Breast epithelium (tissue), 4 donors: ENCODE data around the gene DNAH8. TPM values are rescaled to one million over a fixed set of nuclear protein-coding genes. Genes with fewer than 3 reads are reported as not detected.

ENCODE experiments used
- DNase-seq, 2 donors: peaks; one replicate each; pipeline ENCODE4 v3.0.0-alpha.2; 2019; ENCODE audit warnings: low spot score in 2 of 2
- H3K27ac ChIP-seq, 2 donors: fragments of 200-600 bp; sonication (generic) in 1 of 2; one replicate each; pipeline ENCODE4 v1.5.1; 2016 to 2019; ENCODE audit warnings: mild to moderate bottlenecking in 1 of 2
- H3K27me3 ChIP-seq, 2 donors: fragments of 200-600 bp; sonication (generic) in 1 of 2; one replicate each; pipeline versions ENCODE4 v1.5.1 to v1.6.0; 2017 to 2019; ENCODE audit warnings: control low read depth in 1 of 2, mild to moderate bottlenecking in 1 of 2
- H3K36me3 ChIP-seq: fragments of 200-600 bp; one replicate; pipeline ENCODE4 v1.5.1; 2019
- H3K4me1 ChIP-seq, 2 donors: fragments of 200-600 bp; sonication (generic); one replicate each; pipeline ENCODE4 v1.5.1; 2016 to 2019; ENCODE audit warnings: control low read depth in 1 of 2
- H3K4me3 ChIP-seq, 3 donors: fragments of 200-600 bp; sonication (generic); 1 replicate in 2 of 3; 2 replicates in 1 of 3; pipeline ENCODE4 v1.5.1; 2016 to 2019; ENCODE audit warnings: mild to moderate bottlenecking in 3 of 3, moderate library complexity in 2 of 3
- H3K9me3 ChIP-seq, 2 donors: fragments of 200-600 bp; sonication (generic) in 1 of 2; one replicate each; pipeline ENCODE4 v1.5.1; 2016 to 2019; ENCODE audit warnings: control low read depth in 1 of 2
- CTCF ChIP-seq, 3 donors: fragments of 450-650 bp; IDR thresholded peaks; one replicate each; pipeline ENCODE4 v1.5.1; 2016 to 2017; ENCODE audit warnings: antibody characterized with exemption in 3 of 3, mild to moderate bottlenecking in 3 of 3, moderate library complexity in 3 of 3
- POLR2A ChIP-seq: fragments of 450-650 bp; IDR thresholded peaks from one replicate; pipeline ENCODE4 v1.6.1; 2016; ENCODE audit warnings: antibody characterized with exemption, mild to moderate bottlenecking, moderate library complexity
- POLR2AphosphoS5 ChIP-seq, 3 donors: sonication (generic); formaldehyde crosslinking; IDR thresholded peaks; one replicate each; pipeline ENCODE4 v1.6.1; 2017; ENCODE audit warnings: antibody characterized with exemption in 3 of 3
- intact Hi-C: fragments of 100-400 bp; cut with DNase I; formaldehyde crosslinking; loops from one replicate; pipeline ENCODE4 v1.15.1; 2023; ENCODE audit warnings: low total_unique reads
- total RNA-seq, 3 donors: library from RNA; depleted of rRNA; stranded (reverse); fragments of >200 nt; gene quantifications; one replicate each; pipeline ENCODE4 v1.1.0, GENCODE V29; 2016

DNAH8 gene
- total RNA-seq, 3 donors from 2014 or later: under 0.01 TPM; not detected in 1

GRCh38 chr6:39060467-39061160, 345.5 kb downstream of the DNAH8 start:
- no peak for DNase-seq
- Histone ChIP-seq H3K27me3 (peaks cover 0 to 4% of the 10 kb centered on the region in 2 donors), H3K36me3 (no peaks in the 10 kb centered on the region), H3K27ac (no peak overlapping the region), H3K4me1 (no peaks in the 10 kb centered on the region), H3K4me3 (no peak overlapping the region), H3K9me3 (no peaks in the 10 kb centered on the region)
- intact Hi-C loops: no loop called here
- TF ChIP-seq POLR2A (no peak), CTCF (IDR thresholded peaks at IDR 0.05) (no peak), POLR2AphosphoS5 (IDR thresholded peaks at IDR 0.05) (no peak)

GRCh38 chr6:39061182-39061581, 346.1 kb downstream of the DNAH8 start:
- Histone ChIP-seq H3K4me3 (no peak overlapping the region), H3K9me3 (no peaks in the 10 kb centered on the region), H3K36me3 (no peaks in the 10 kb centered on the region), H3K27ac (no peak overlapping the region), H3K4me1 (no peaks in the 10 kb centered on the region), H3K27me3 (peaks cover 0 to 4% of the 10 kb centered on the region in 2 donors)
- intact Hi-C loops: no loop called here
- no peak for TF ChIP-seq POLR2AphosphoS5 (IDR thresholded peaks at IDR 0.05)
- TF ChIP-seq POLR2A: no peak
- TF ChIP-seq CTCF (IDR thresholded peaks at IDR 0.05): no peak
- no peak for DNase-seq

- no peak for DNase-seq
- no peaks in the 10 kb centered on the region for H3K9me3 ChIP-seq
- no peak for TF ChIP-seq POLR2A
- TF ChIP-seq POLR2AphosphoS5 (IDR thresholded peaks at IDR 0.05): no peak
- TF ChIP-seq CTCF (IDR thresholded peaks at IDR 0.05): no peak
- intact Hi-C loops: no loop called here
- no peak overlapping the region for H3K27ac ChIP-seq
- H3K27me3 ChIP-seq: peaks cover 0 to 4% of the 10 kb centered on the region in 2 donors
- no peaks in the 10 kb centered on the region for H3K4me1 ChIP-seq
- no peak overlapping the region for H3K4me3 ChIP-seq
- no peaks in the 10 kb centered on the region for H3K36me3 ChIP-seq
These were observed 346.5 kb downstream of the DNAH8 start for GRCh38 chr6:39061588-39061987.

GRCh38 chr6:39062014-39062740, 347.1 kb downstream of the DNAH8 start:
- H3K9me3 ChIP-seq: no peaks in the 10 kb centered on the region
- intact Hi-C loops: no loop called here
- H3K4me1 ChIP-seq: no peaks in the 10 kb centered on the region
- no peaks in the 10 kb centered on the region for H3K36me3 ChIP-seq
- DNase-seq: no peak
- TF ChIP-seq CTCF (IDR thresholded peaks at IDR 0.05): no peak
- TF ChIP-seq POLR2A: no peak
- TF ChIP-seq POLR2AphosphoS5 (IDR thresholded peaks at IDR 0.05): no peak
- peaks cover 0 to 4% of the 10 kb centered on the region in 2 donors for H3K27me3 ChIP-seq
- no peak overlapping the region for H3K4me3 ChIP-seq
- no peak overlapping the region for H3K27ac ChIP-seq

GRCh38 chr6:39063526-39063925, 348.4 kb downstream of the DNAH8 start:
- Histone ChIP-seq H3K4me1 (no peaks in the 10 kb centered on the region), H3K9me3 (no peaks in the 10 kb centered on the region), H3K4me3 (no peak overlapping the region), H3K27me3 (peaks cover 0 to 4% of the 10 kb centered on the region in 2 donors), H3K27ac (no peak overlapping the region), H3K36me3 (no peaks in the 10 kb centered on the region)
- TF ChIP-seq CTCF (IDR thresholded peaks at IDR 0.05) (no peak), POLR2AphosphoS5 (IDR thresholded peaks at IDR 0.05) (no peak), POLR2A (no peak)
- DNase-seq: no peak
- intact Hi-C loops: no loop called here
